ENCODE data around the gene CDHR2. TPM values are rescaled to one million over a fixed set of nuclear protein-coding genes. Genes with fewer than 3 reads are reported as not detected.
A peak's percentile ranks its signal among the peaks of the same experiment; 100 is the strongest.

Gene CDHR2
- total and polyA plus RNA-seq, 4 experiments from 2014 or later, result 2.9 TPM; not detected in 2

- POLR2A ChIA-PET (ENCODE audit: partially characterized antibody), result interaction anchor here (0.6 to 1.0 kb wide), 2 partner anchors 14 to 25 kb away, joined by 3 to 4 read pairs; no protein-coding TSS in a partner anchor
- H3K4me3 Mint-ChIP-seq, result no peak overlapping the region
- CTCF ChIA-PET (ENCODE audit: partially characterized antibody), result interaction anchor here (0.6 to 0.9 kb wide), 2 partner anchors 39 to 1064 kb away, joined by 3 read pairs; no protein-coding TSS in a partner anchor
- peaks cover 0 to 3% (median 0%) of the 10 kb centered on the region in 8 donors for H3K9me3 Mint-ChIP-seq
- no peak for DNase-seq
- Histone ChIP-seq H3K27ac (ENCODE audit: low read depth, low read length) (no peak overlapping the region), H3K4me1 (ENCODE audit: insufficient read depth, low read length) (peaks cover 23% of the 10 kb centered on the region), H3K36me3 (ENCODE audit: insufficient read depth, low read length) (no peaks in the 10 kb centered on the region), H3K27me3 (ENCODE audit: insufficient read depth, low read length) (peaks cover 35% of the 10 kb centered on the region), H3K4me3 (ENCODE audit: low read length in 2 of 2) (no peak overlapping the region), H3K9me3 (ENCODE audit: control insufficient read depth in 1 of 2, low read length in 2 of 2) (no peaks in the 10 kb centered on the region)
- H3K4me1 Mint-ChIP-seq, result peaks cover 6 to 19% (median 13%) of the 10 kb centered on the region in 4 donors
- peak overlapping the region in 1 of 7 donors; percentile 29 for H3K27ac Mint-ChIP-seq
- H3K36me3 Mint-ChIP-seq, result no peaks in the 10 kb centered on the region
- intact Hi-C loops (cut with micrococcal nuclease), result no loop called here
- peaks cover 30 to 34% of the 10 kb centered on the region in 2 donors for H3K27me3 Mint-ChIP-seq
These were observed 72.5 kb downstream of the CDHR2 start for GRCh38 chr5:176621661-176622079.

GRCh38 chr5:176624142-176624541, 75.0 kb downstream of the CDHR2 start:
- peaks cover 16% of the 10 kb centered on the region for H3K4me1 ChIP-seq (ENCODE audit: insufficient read depth, low read length)
- no peak overlapping the region for H3K4me3 Mint-ChIP-seq
- intact Hi-C loops (cut with micrococcal nuclease), result no loop called here
- H3K9me3 ChIP-seq (ENCODE audit: control insufficient read depth in 1 of 2, low read length in 2 of 2), result no peaks in the 10 kb centered on the region
- H3K27ac ChIP-seq (ENCODE audit: low read depth, low read length), result no peak overlapping the region
- ChIA-PET CTCF (ENCODE audit: partially characterized antibody) (no interaction called here), POLR2A (ENCODE audit: partially characterized antibody) (no interaction called here)
- H3K27ac Mint-ChIP-seq, result no peak overlapping the region
- H3K4me3 ChIP-seq (ENCODE audit: low read length in 2 of 2), result no peak overlapping the region
- DNase-seq, result no peak
- peaks cover 0 to 3% (median 0%) of the 10 kb centered on the region in 8 donors for H3K9me3 Mint-ChIP-seq
- no peaks in the 10 kb centered on the region for H3K36me3 ChIP-seq (ENCODE audit: insufficient read depth, low read length)
- peaks cover 7 to 12% (median 9%) of the 10 kb centered on the region in 4 donors for H3K4me1 Mint-ChIP-seq
- peaks cover 31% of the 10 kb centered on the region for H3K27me3 ChIP-seq (ENCODE audit: insufficient read depth, low read length)
- peaks cover 30 to 40% of the 10 kb centered on the region in 2 donors for H3K27me3 Mint-ChIP-seq
- H3K36me3 Mint-ChIP-seq, result no peaks in the 10 kb centered on the region

- CTCF ChIA-PET (ENCODE audit: partially characterized antibody), result interaction anchor here (1.4 kb wide), 1 partner anchor 36 kb away, joined by 4 read pairs; no protein-coding TSS in a partner anchor
- no peak overlapping the region for H3K27ac ChIP-seq (ENCODE audit: low read depth, low read length)
- H3K4me1 Mint-ChIP-seq, result peaks cover 7 to 12% (median 8%) of the 10 kb centered on the region in 4 donors
- POLR2A ChIA-PET (ENCODE audit: partially characterized antibody), result no interaction called here
- H3K9me3 Mint-ChIP-seq, result peaks cover 0 to 3% (median 0%) of the 10 kb centered on the region in 8 donors
- no peak overlapping the region for H3K4me3 ChIP-seq (ENCODE audit: low read length in 2 of 2)
- no peaks in the 10 kb centered on the region for H3K36me3 Mint-ChIP-seq
- peaks cover 32% of the 10 kb centered on the region for H3K27me3 ChIP-seq (ENCODE audit: insufficient read depth, low read length)
- no peak for DNase-seq
- no peak overlapping the region for H3K4me3 Mint-ChIP-seq
- peaks cover 34 to 41% of the 10 kb centered on the region in 2 donors for H3K27me3 Mint-ChIP-seq
- H3K4me1 ChIP-seq (ENCODE audit: insufficient read depth, low read length), result peaks cover 15% of the 10 kb centered on the region
- H3K9me3 ChIP-seq (ENCODE audit: control insufficient read depth in 1 of 2, low read length in 2 of 2), result no peaks in the 10 kb centered on the region
- H3K27ac Mint-ChIP-seq, result no peak overlapping the region
- no peaks in the 10 kb centered on the region for H3K36me3 ChIP-seq (ENCODE audit: insufficient read depth, low read length)
- intact Hi-C loops (cut with micrococcal nuclease), result no loop called here
These were observed 75.8 kb downstream of the CDHR2 start for GRCh38 chr5:176624938-176625337.

GRCh38 chr5:176625512-176625911, 76.4 kb downstream of the CDHR2 start:
- no peak overlapping the region for H3K27ac Mint-ChIP-seq
- no peaks in the 10 kb centered on the region for H3K36me3 ChIP-seq (ENCODE audit: insufficient read depth, low read length)
- H3K4me3 Mint-ChIP-seq, result no peak overlapping the region
- H3K27me3 ChIP-seq (ENCODE audit: insufficient read depth, low read length), result peaks cover 27% of the 10 kb centered on the region
- peaks cover 14% of the 10 kb centered on the region for H3K4me1 ChIP-seq (ENCODE audit: insufficient read depth, low read length)
- H3K4me1 Mint-ChIP-seq, result peaks cover 3 to 6% (median 5%) of the 10 kb centered on the region in 4 donors
- H3K9me3 Mint-ChIP-seq, result peaks cover 0 to 2% (median 0%) of the 10 kb centered on the region in 8 donors
- POLR2A ChIA-PET (ENCODE audit: partially characterized antibody), result no interaction called here
- H3K27ac ChIP-seq (ENCODE audit: low read depth, low read length), result no peak overlapping the region
- no peak for DNase-seq
- H3K9me3 ChIP-seq (ENCODE audit: control insufficient read depth in 1 of 2, low read length in 2 of 2), result no peaks in the 10 kb centered on the region
- peaks cover 32 to 37% of the 10 kb centered on the region in 2 donors for H3K27me3 Mint-ChIP-seq
- CTCF ChIA-PET (ENCODE audit: partially characterized antibody), result interaction anchor here (1.4 kb wide), 1 partner anchor 35 kb away, joined by 4 read pairs; no protein-coding TSS in a partner anchor
- intact Hi-C loops (cut with micrococcal nuclease), result no loop called here
- no peak overlapping the region for H3K4me3 ChIP-seq (ENCODE audit: low read length in 2 of 2)
- H3K36me3 Mint-ChIP-seq, result no peaks in the 10 kb centered on the region

- CTCF ChIA-PET (ENCODE audit: partially characterized antibody), result interaction anchor here (1.4 to 1.9 kb wide), 2 partner anchors 35 kb away, joined by 4 to 5 read pairs; no protein-coding TSS in a partner anchor
- Histone ChIP-seq H3K27ac (ENCODE audit: low read depth, low read length) (no peak overlapping the region), H3K4me3 (ENCODE audit: low read length in 2 of 2) (no peak overlapping the region), H3K9me3 (ENCODE audit: control insufficient read depth in 1 of 2, low read length in 2 of 2) (no peaks in the 10 kb centered on the region), H3K36me3 (ENCODE audit: insufficient read depth, low read length) (no peaks in the 10 kb centered on the region), H3K27me3 (ENCODE audit: insufficient read depth, low read length) (peaks cover 20% of the 10 kb centered on the region), H3K4me1 (ENCODE audit: insufficient read depth, low read length) (peaks cover 16% of the 10 kb centered on the region)
- intact Hi-C loops (cut with micrococcal nuclease), result no loop called here
- no peaks in the 10 kb centered on the region for H3K9me3 Mint-ChIP-seq
- peaks cover 36 to 40% of the 10 kb centered on the region in 2 donors for H3K27me3 Mint-ChIP-seq
- no peaks in the 10 kb centered on the region for H3K36me3 Mint-ChIP-seq
- POLR2A ChIA-PET (ENCODE audit: partially characterized antibody), result no interaction called here
- no peak overlapping the region for H3K27ac Mint-ChIP-seq
- no peak for DNase-seq
- peaks cover 7 to 9% (median 8%) of the 10 kb centered on the region in 4 donors for H3K4me1 Mint-ChIP-seq
- no peak overlapping the region for H3K4me3 Mint-ChIP-seq
These were observed 77.1 kb downstream of the CDHR2 start for GRCh38 chr5:176625966-176626875.

- no peak for DNase-seq
- peaks cover 40 to 42% of the 10 kb centered on the region in 2 donors for H3K27me3 Mint-ChIP-seq
- ChIA-PET CTCF (ENCODE audit: partially characterized antibody) (interaction anchor here (1.9 kb wide), 1 partner anchor 34 kb away, joined by 5 read pairs; no protein-coding TSS in a partner anchor), POLR2A (ENCODE audit: partially characterized antibody) (no interaction called here)
- H3K4me1 Mint-ChIP-seq, result peaks cover 7 to 9% (median 8%) of the 10 kb centered on the region in 4 donors
- no peak overlapping the region for H3K4me3 ChIP-seq (ENCODE audit: low read length in 2 of 2)
- H3K9me3 Mint-ChIP-seq, result no peaks in the 10 kb centered on the region
- no peaks in the 10 kb centered on the region for H3K36me3 ChIP-seq (ENCODE audit: insufficient read depth, low read length)
- H3K36me3 Mint-ChIP-seq, result no peaks in the 10 kb centered on the region
- H3K4me3 Mint-ChIP-seq, result no peak overlapping the region
- H3K27me3 ChIP-seq (ENCODE audit: insufficient read depth, low read length), result peaks cover 21% of the 10 kb centered on the region
- no peaks in the 10 kb centered on the region for H3K9me3 ChIP-seq (ENCODE audit: control insufficient read depth in 1 of 2, low read length in 2 of 2)
- no peak overlapping the region for H3K27ac Mint-ChIP-seq
- intact Hi-C loops (cut with micrococcal nuclease), result no loop called here
- peaks cover 16% of the 10 kb centered on the region for H3K4me1 ChIP-seq (ENCODE audit: insufficient read depth, low read length)
- H3K27ac ChIP-seq (ENCODE audit: low read depth, low read length), result no peak overlapping the region
These were observed 77.7 kb downstream of the CDHR2 start for GRCh38 chr5:176626876-176627236.

GRCh38 chr5:176627582-176627981, 78.4 kb downstream of the CDHR2 start:
- Histone ChIP-seq H3K4me3 (ENCODE audit: low read length in 2 of 2) (no peak overlapping the region), H3K27me3 (ENCODE audit: insufficient read depth, low read length) (peaks cover 24% of the 10 kb centered on the region), H3K27ac (ENCODE audit: low read depth, low read length) (no peak overlapping the region), H3K4me1 (ENCODE audit: insufficient read depth, low read length) (peaks cover 16% of the 10 kb centered on the region), H3K9me3 (ENCODE audit: control insufficient read depth in 1 of 2, low read length in 2 of 2) (no peaks in the 10 kb centered on the region), H3K36me3 (ENCODE audit: insufficient read depth, low read length) (no peaks in the 10 kb centered on the region)
- H3K4me1 Mint-ChIP-seq, result peaks cover 7 to 9% (median 8%) of the 10 kb centered on the region in 4 donors
- peak overlapping the region in 2 of 8 donors; percentile 1 to 7 for H3K4me3 Mint-ChIP-seq
- H3K9me3 Mint-ChIP-seq, result no peaks in the 10 kb centered on the region
- DNase-seq, result no peak
- intact Hi-C loops (cut with micrococcal nuclease), result no loop called here
- H3K27ac Mint-ChIP-seq, result no peak overlapping the region
- POLR2A ChIA-PET (ENCODE audit: partially characterized antibody), result no interaction called here
- CTCF ChIA-PET (ENCODE audit: partially characterized antibody), result interaction anchor here (1.9 kb wide), 1 partner anchor 34 kb away, joined by 5 read pairs; no protein-coding TSS in a partner anchor
- H3K36me3 Mint-ChIP-seq, result no peaks in the 10 kb centered on the region
- H3K27me3 Mint-ChIP-seq, result peaks cover 37 to 41% of the 10 kb centered on the region in 2 donors

Data from CD4-positive, alpha-beta memory T cell (primary cell).